Vagina (tissue), 2 donors: ENCODE measurements around the gene KCNIP2.

ENCODE experiments used
- POLR2AphosphoS5 ChIP-seq, 2 donors: sonication (generic); formaldehyde crosslinking; IDR thresholded peaks; one replicate each; pipeline ENCODE4 v1.9.0; 2017; ENCODE audit warnings: antibody characterized with exemption in 2 of 2, mild to moderate bottlenecking in 2 of 2, low read depth in 1 of 2; ENCODE audit not compliant: insufficient read depth in 1 of 2
- TF ChIP-seq, protein P1 (sequence below), 3 experiments: fragments of 450-650 bp in 2 of 3; fragments of 200-600 bp in 1 of 3; sonication (generic) in 1 of 3; IDR thresholded peaks; one replicate each; pipeline ENCODE4 v1.5.1; 2017 to 2019; ENCODE audit warnings: antibody characterized with exemption in 3 of 3, mild to moderate bottlenecking in 2 of 3, moderate library complexity in 2 of 3

DNA sequence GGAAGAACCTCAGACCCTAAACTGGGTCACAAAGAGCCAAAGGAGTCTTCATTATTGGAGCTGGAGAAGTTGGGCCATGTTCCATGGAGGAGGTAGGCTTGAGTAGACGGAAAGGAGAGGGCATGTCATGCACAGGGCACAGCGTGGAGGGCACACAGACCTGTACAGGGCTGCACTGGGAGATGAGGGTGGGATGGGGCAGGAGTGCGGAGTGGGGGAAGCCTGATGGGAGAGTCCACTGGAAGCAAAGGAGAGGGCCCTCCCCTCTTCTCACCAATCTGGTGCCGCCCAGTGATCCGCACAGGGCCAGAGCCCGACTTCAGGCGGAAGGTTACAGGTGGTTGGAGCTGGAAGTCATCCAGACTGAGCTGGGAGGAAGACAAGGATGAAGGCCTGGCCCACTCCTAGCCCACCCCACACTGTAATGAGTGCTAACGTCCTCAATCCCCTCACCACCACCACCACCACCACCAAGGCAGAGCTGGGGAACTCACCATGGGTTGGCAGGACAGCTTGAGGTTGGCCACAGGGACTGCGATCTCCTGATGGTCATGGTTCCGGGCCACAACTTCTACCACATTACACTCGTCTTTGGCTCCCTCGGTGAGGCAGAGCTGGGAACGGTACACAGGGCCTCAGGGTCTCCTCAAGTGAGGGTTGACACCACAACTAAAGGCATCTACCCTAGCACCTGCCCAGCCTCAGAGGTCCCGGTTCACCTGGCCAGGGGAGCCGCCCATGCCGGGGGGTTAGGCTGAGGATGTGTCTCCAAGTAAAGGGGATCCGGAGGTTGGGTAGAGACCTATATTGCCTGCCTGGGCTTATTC lies 61.4 kb downstream of the KCNIP2 start:
- TF ChIP-seq, protein P1, sequence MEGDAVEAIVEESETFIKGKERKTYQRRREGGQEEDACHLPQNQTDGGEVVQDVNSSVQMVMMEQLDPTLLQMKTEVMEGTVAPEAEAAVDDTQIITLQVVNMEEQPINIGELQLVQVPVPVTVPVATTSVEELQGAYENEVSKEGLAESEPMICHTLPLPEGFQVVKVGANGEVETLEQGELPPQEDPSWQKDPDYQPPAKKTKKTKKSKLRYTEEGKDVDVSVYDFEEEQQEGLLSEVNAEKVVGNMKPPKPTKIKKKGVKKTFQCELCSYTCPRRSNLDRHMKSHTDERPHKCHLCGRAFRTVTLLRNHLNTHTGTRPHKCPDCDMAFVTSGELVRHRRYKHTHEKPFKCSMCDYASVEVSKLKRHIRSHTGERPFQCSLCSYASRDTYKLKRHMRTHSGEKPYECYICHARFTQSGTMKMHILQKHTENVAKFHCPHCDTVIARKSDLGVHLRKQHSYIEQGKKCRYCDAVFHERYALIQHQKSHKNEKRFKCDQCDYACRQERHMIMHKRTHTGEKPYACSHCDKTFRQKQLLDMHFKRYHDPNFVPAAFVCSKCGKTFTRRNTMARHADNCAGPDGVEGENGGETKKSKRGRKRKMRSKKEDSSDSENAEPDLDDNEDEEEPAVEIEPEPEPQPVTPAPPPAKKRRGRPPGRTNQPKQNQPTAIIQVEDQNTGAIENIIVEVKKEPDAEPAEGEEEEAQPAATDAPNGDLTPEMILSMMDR (IDR thresholded peaks at IDR 0.05) = no peak
- TF ChIP-seq POLR2AphosphoS5 (IDR thresholded peaks at IDR 0.05; ENCODE audit: insufficient read depth in 1 of 2, low read depth in 1 of 2) = no peak
